H9 (cell line): ENCODE results near the gene KEAP1. TPM values are rescaled to one million over a fixed set of nuclear protein-coding genes. Genes with fewer than 3 reads are reported as not detected.

Experiments used
- DNase-seq: peaks from one replicate; pipeline ENCODE4 v3.0.0-alpha.2; 2017
- H2AFZ ChIP-seq: one replicate; pipeline ENCODE4 v1.6.1; 2013; ENCODE audit warnings: mild to moderate bottlenecking, low read length, control low read depth, moderate library complexity
- H2AK5ac ChIP-seq: 2 replicates; pipeline ENCODE4 v1.6.1; 2013; ENCODE audit warnings: low read length, control low read depth, mixed read lengths; ENCODE audit not compliant: insufficient read length
- H2BK120ac ChIP-seq: one replicate; pipeline ENCODE4 v1.6.1; 2013; ENCODE audit warnings: low read depth, mild to moderate bottlenecking, low read length, control low read depth, inconsistent platforms; ENCODE audit not compliant: poor library complexity, severe bottlenecking
- H2BK12ac ChIP-seq: 2 replicates; pipeline ENCODE4 v1.6.1; 2013; ENCODE audit warnings: low read length, control low read depth, mixed read lengths, low read depth; ENCODE audit not compliant: insufficient read length
- H2BK15ac ChIP-seq: 2 replicates; pipeline ENCODE4 v1.6.1; 2013; ENCODE audit warnings: low read depth, low read length, control low read depth
- H2BK20ac ChIP-seq: one replicate; pipeline ENCODE4 v1.6.1; 2013; ENCODE audit warnings: low read depth, mild to moderate bottlenecking, low read length, control low read depth, inconsistent platforms; ENCODE audit not compliant: poor library complexity, severe bottlenecking
- H2BK5ac ChIP-seq: 2 replicates; pipeline ENCODE4 v1.6.1; 2013; ENCODE audit warnings: low read length, control low read depth, mixed read lengths; ENCODE audit not compliant: insufficient read length
- H3K14ac ChIP-seq: 2 replicates; pipeline ENCODE4 v1.6.1; 2013; ENCODE audit warnings: low read length, control low read depth; ENCODE audit not compliant: insufficient read depth
- H3K18ac ChIP-seq: 2 replicates; pipeline ENCODE4 v1.6.1; 2013; ENCODE audit warnings: low read depth, mild to moderate bottlenecking, mixed read lengths, low read length, control low read depth; ENCODE audit not compliant: insufficient read length
- H3K23ac ChIP-seq: 2 replicates; pipeline ENCODE4 v1.6.1; 2013; ENCODE audit warnings: low read length, control low read depth, mixed read lengths, low read depth; ENCODE audit not compliant: insufficient read length
- H3K23me2 ChIP-seq: 2 replicates; pipeline ENCODE4 v1.6.1; 2013; ENCODE audit warnings: low read depth, mild to moderate bottlenecking, mixed read lengths, low read length, control low read depth; ENCODE audit not compliant: insufficient read length, poor library complexity, severe bottlenecking
- H3K27ac ChIP-seq: 2 replicates; pipeline ENCODE4 v1.5.1; 2013; ENCODE audit warnings: low read length, control low read depth, mixed read lengths, low read depth; ENCODE audit not compliant: insufficient read length
- H3K27me3 ChIP-seq: 2 replicates; pipeline ENCODE4 v1.6.1; 2013; ENCODE audit warnings: low read length, control low read depth, inconsistent platforms; ENCODE audit not compliant: insufficient read depth
- H3K4ac ChIP-seq: 2 replicates; pipeline ENCODE4 v1.6.1; 2013; ENCODE audit warnings: low read depth, mild to moderate bottlenecking, control low read depth, inconsistent platforms, low read length, moderate library complexity
- H3K4me1 ChIP-seq: 2 replicates; pipeline ENCODE4 v1.6.1; 2013; ENCODE audit warnings: low read length, control low read depth, inconsistent platforms; ENCODE audit not compliant: insufficient read depth
- H3K4me2 ChIP-seq: 2 replicates; pipeline ENCODE4 v1.6.1; 2013; ENCODE audit warnings: low read length, control low read depth, mixed read lengths; ENCODE audit not compliant: insufficient read length, insufficient read depth
- H3K56ac ChIP-seq: 2 replicates; pipeline ENCODE4 v1.6.1; 2013; ENCODE audit warnings: low read depth, mild to moderate bottlenecking, mixed read lengths, low read length, control low read depth; ENCODE audit not compliant: insufficient read length
- H3K79me1 ChIP-seq: 2 replicates; pipeline ENCODE4 v1.6.1; 2013; ENCODE audit warnings: low read depth, mild to moderate bottlenecking, moderate library complexity, low read length, control low read depth, inconsistent platforms; ENCODE audit not compliant: insufficient read depth, poor library complexity, severe bottlenecking
- H3K79me2 ChIP-seq: 2 replicates; pipeline ENCODE4 v1.6.1; 2013; ENCODE audit warnings: low read length, control low read depth, inconsistent platforms; ENCODE audit not compliant: insufficient read depth
- H3K9ac ChIP-seq: 2 replicates; pipeline ENCODE4 v1.6.1; 2013; ENCODE audit warnings: low read length, control low read depth, mixed read lengths; ENCODE audit not compliant: insufficient read length; ENCODE audit errors: extremely low read depth
- H3K9me3 ChIP-seq: one replicate; pipeline ENCODE4 v1.6.1; 2013; ENCODE audit warnings: low read depth, low read length, inconsistent platforms; ENCODE audit not compliant: control insufficient read depth
- H3T11ph ChIP-seq: one replicate; pipeline ENCODE4 v1.6.1; 2013; ENCODE audit warnings: mild to moderate bottlenecking, low read length, control low read depth, inconsistent platforms
- H4K20me1 ChIP-seq: one replicate; pipeline ENCODE4 v1.6.1; 2013; ENCODE audit not compliant: control insufficient read depth, insufficient read length, insufficient read depth
- H4K5ac ChIP-seq: 2 replicates; pipeline ENCODE4 v1.6.1; 2013; ENCODE audit warnings: low read depth, mild to moderate bottlenecking, mixed read lengths, low read length, control low read depth; ENCODE audit not compliant: insufficient read length
- H4K8ac ChIP-seq: replicated peaks from 2 replicates; pipeline ENCODE4 v1.6.1; 2013; ENCODE audit warnings: low read length, control low read depth, mixed read lengths, low read depth; ENCODE audit not compliant: insufficient read length
- H4K91ac ChIP-seq: 2 replicates; pipeline ENCODE4 v1.6.1; 2013; ENCODE audit warnings: low read depth, mild to moderate bottlenecking, moderate library complexity, mixed read lengths, low read length, control low read depth; ENCODE audit not compliant: insufficient read length
- H3K27ac Mint-ChIP-seq, 3 experiments: 2 replicates in 2 of 3; 3 replicates in 1 of 3; pipeline ENCODE4 v1.8.0; 2020 to 2021; ENCODE audit warnings: mixed read lengths in 3 of 3, mild to moderate bottlenecking in 1 of 3, moderate library complexity in 1 of 3
- H3K27me3 Mint-ChIP-seq: 2 replicates; pipeline ENCODE4 v1.8.0; 2021; ENCODE audit warnings: low read depth, mild to moderate bottlenecking, moderate library complexity, mixed read lengths
- H3K36me3 Mint-ChIP-seq, 3 experiments: 2 replicates in 2 of 3; 3 replicates in 1 of 3; pipeline ENCODE4 v1.8.0; 2020 to 2021; ENCODE audit warnings: low read depth in 3 of 3, mixed read lengths in 3 of 3; ENCODE audit not compliant: insufficient read depth in 1 of 3
- H3K4me1 Mint-ChIP-seq, 2 experiments: 2 replicates each; pipeline ENCODE4 v1.8.0; 2020; ENCODE audit warnings: mixed read lengths in 2 of 2
- H3K4me3 Mint-ChIP-seq, 2 experiments: 2 replicates in 1 of 2; 3 replicates in 1 of 2; pipeline ENCODE4 v1.8.0; 2020 to 2021; ENCODE audit warnings: mild to moderate bottlenecking in 2 of 2, mixed read lengths in 2 of 2, moderate library complexity in 1 of 2
- H3K9me3 Mint-ChIP-seq, 2 experiments: 2 replicates in 1 of 2; 3 replicates in 1 of 2; pipeline ENCODE4 v1.8.0; 2020; ENCODE audit warnings: mild to moderate bottlenecking in 2 of 2, mixed read lengths in 2 of 2, moderate library complexity in 1 of 2
- CTCF ChIP-seq: fragments of 200-600 bp; sonication (generic); conservative IDR thresholded peaks from 3 replicates; pipeline ENCODE4 v1.8.0; 2021; ENCODE audit warnings: antibody characterized with exemption, mild to moderate bottlenecking
- WGBS: extraction: QIAGEN DNeasy Blood & Tissue Kit; methylation state at CpG from one replicate; pipeline ENCODE4 v1.1.7; 2013; ENCODE audit warnings: missing lambda C conversion rate, low lambda C conversion rate, mixed read lengths; ENCODE audit not compliant: insufficient read length; ENCODE audit errors: extremely low coverage; 5-methylcytosine and 5-hydroxymethylcytosine counted together
- total RNA-seq: library from RNA; stranded (reverse); gene quantifications from 2 replicates; pipeline ENCODE4 v1.2.1, GENCODE V29; 2021

The KEAP1 gene
- total RNA-seq, 1 experiment from 2014 or later: 88.7 TPM

GRCh38 chr19:10454267-10454666 lies 48.9 kb downstream of the KEAP1 start:
- no peak overlapping the region for H3K4me2 ChIP-seq
- no peaks in the 10 kb centered on the region for H3K27me3 ChIP-seq
- no peak overlapping the region for H2BK20ac ChIP-seq
- peak; percentile 80 for DNase-seq
- H3K4me1 ChIP-seq: no peaks in the 10 kb centered on the region
- H3K27ac Mint-ChIP-seq: no peak overlapping the region
- no peaks in the 10 kb centered on the region for H3K9me3 Mint-ChIP-seq
- no peak overlapping the region for H3K4ac ChIP-seq
- H4K91ac ChIP-seq: no peak overlapping the region
- no peak overlapping the region for H3K9ac ChIP-seq
- H3K9me3 ChIP-seq: no peaks in the 10 kb centered on the region
- no peak overlapping the region for H4K8ac ChIP-seq
- no peak overlapping the region for H2BK12ac ChIP-seq
- no peak overlapping the region for H2AFZ ChIP-seq
- H3K56ac ChIP-seq: no peak overlapping the region
- H3K18ac ChIP-seq: peak overlapping the region; percentile 21
- TF ChIP-seq CTCF: no peak
- H3T11ph ChIP-seq: no peak overlapping the region
- no peak overlapping the region; a peak in 2 of 5 replicates for H3K4me3 Mint-ChIP-seq
- no peak overlapping the region for H2AK5ac ChIP-seq
- H4K5ac ChIP-seq: no peak overlapping the region
- no peak overlapping the region for H3K23ac ChIP-seq
- no peak overlapping the region for H2BK15ac ChIP-seq
- no peak overlapping the region; the same call in 1 of the 2 replicates for H3K14ac ChIP-seq
- peaks cover 8% of the 10 kb centered on the region for H3K27me3 Mint-ChIP-seq
- H3K79me2 ChIP-seq: no peaks in the 10 kb centered on the region
- H3K4me1 Mint-ChIP-seq: peaks cover 9 to 37% of the 10 kb centered on the region in 2 experiments
- no CpG with 5 or more reads among the region's 5 CpGs for WGBS
- H2BK5ac ChIP-seq: no peak overlapping the region
- no peaks in the 10 kb centered on the region for H3K36me3 Mint-ChIP-seq
- H3K23me2 ChIP-seq: no peaks in the 10 kb centered on the region
- H2BK120ac ChIP-seq: no peak overlapping the region
- no peak overlapping the region for H3K27ac ChIP-seq
- no peaks in the 10 kb centered on the region for H3K79me1 ChIP-seq
- no peaks in the 10 kb centered on the region for H4K20me1 ChIP-seq
